ENCODE data around the gene PRR7. TPM values are rescaled to one million over a fixed set of nuclear protein-coding genes. Genes with fewer than 3 reads are reported as not detected.
A peak's percentile ranks its signal among the peaks of the same experiment; 100 is the strongest.

Gene PRR7
- total RNA-seq, 4 donors from 2014 or later, result 1.4 to 4.7 (median 4.2) TPM

DNA sequence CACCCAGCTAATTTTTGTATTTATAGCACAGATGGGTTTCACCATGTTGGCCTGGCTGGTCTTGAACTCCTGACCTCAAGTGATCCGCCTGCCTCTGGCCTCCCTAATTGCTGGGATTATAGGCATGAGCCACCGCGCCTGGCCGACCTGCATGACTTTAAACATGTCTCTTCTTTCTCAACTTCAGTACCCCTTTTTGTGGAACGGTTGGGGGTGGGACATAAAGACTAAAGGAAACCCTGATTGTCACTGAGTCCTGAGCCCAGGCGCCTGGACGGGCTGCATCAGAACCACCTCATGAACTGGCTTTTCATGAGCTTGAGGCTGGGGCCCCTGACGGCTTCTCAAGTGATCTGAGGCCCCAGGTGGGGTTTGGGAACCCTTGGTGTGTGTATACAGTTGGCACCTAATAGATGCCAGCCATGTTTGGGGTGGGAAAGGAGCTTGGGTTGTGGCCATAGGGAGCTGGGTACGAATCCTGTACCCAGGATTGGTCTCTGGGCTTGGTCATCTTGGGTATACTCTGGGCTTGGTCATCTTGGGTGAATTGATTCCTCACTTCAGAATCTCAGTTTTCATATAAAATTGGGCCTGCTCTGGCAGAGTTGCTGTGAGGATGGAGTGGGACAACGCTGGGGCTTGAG lies 17.9 kb upstream of the PRR7 start:
- intact Hi-C loops (cut with DNase I), result no loop called here
- H3K27me3 ChIP-seq, result no peaks in the 10 kb centered on the region
- H3K9me3 ChIP-seq, result no peaks in the 10 kb centered on the region
- WGBS, 2 donors, result 83 to 90% methylated on average over 9 to 10 of the region's 10 CpGs
- H3K4me3 ChIP-seq (replicated peaks in 1 of 3), result no peak overlapping the region
- peaks cover 16% of the 10 kb centered on the region in 2 donors for H3K36me3 ChIP-seq
- TF ChIP-seq, protein P1, sequence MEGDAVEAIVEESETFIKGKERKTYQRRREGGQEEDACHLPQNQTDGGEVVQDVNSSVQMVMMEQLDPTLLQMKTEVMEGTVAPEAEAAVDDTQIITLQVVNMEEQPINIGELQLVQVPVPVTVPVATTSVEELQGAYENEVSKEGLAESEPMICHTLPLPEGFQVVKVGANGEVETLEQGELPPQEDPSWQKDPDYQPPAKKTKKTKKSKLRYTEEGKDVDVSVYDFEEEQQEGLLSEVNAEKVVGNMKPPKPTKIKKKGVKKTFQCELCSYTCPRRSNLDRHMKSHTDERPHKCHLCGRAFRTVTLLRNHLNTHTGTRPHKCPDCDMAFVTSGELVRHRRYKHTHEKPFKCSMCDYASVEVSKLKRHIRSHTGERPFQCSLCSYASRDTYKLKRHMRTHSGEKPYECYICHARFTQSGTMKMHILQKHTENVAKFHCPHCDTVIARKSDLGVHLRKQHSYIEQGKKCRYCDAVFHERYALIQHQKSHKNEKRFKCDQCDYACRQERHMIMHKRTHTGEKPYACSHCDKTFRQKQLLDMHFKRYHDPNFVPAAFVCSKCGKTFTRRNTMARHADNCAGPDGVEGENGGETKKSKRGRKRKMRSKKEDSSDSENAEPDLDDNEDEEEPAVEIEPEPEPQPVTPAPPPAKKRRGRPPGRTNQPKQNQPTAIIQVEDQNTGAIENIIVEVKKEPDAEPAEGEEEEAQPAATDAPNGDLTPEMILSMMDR (IDR thresholded peaks at IDR 0.05), result no peak
- no peak for TF ChIP-seq POLR2A (IDR thresholded peaks at IDR 0.05)
- peaks cover 13% of the 10 kb centered on the region in 2 donors for H3K4me1 ChIP-seq
- no peak overlapping the region for H3K27ac ChIP-seq
- DNase-seq, result no peak

DNA sequence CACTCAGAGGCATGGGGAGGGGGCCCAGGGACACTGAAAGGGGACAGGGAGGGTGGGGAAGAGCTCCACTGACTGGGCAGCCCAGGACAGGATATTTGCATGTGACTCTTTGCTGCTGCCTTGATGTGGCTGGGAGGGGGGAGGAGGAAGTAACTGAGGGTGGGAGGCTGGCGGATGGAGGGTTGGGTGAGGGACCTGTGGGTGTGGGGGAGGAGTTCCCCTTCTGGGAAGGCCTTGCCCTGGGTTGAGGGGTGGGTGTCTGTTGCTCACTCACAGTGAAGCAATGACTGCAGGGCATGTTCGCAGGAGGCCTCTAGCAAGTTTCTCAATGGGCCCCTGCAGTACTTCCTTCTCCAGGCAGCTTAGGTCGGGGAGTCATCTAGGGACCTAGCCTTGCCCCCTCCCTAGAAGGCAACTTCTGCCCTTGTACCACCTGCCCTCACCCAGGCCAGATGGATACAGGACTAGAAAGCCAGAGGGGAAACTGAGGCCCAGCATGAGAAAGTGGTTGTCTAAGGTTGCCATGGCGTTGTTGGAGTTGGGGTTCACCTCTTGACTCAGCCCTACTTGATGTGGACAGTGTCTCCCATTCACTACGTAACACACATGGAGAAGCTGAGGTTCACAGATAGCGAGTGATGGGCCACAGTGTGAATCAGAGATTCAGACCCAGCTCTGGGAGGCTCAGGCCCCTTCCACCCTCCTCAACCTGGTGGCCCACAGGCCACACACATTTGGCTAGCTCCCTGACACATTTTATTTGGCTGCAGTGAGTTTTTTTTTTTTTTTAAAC lies 17.2 kb upstream of the PRR7 start:
- no peak overlapping the region for H3K27ac ChIP-seq
- no peaks in the 10 kb centered on the region for H3K9me3 ChIP-seq
- WGBS, 2 donors, result 86 to 92% methylated on average over 6 of the region's 6 CpGs
- intact Hi-C loops (cut with DNase I), result no loop called here
- no peak overlapping the region for H3K4me3 ChIP-seq (replicated peaks in 1 of 3)
- H3K36me3 ChIP-seq, result peaks cover 23 to 24% of the 10 kb centered on the region in 2 donors
- H3K4me1 ChIP-seq, result peaks cover 13% of the 10 kb centered on the region in 2 donors
- TF ChIP-seq POLR2A (IDR thresholded peaks at IDR 0.05), result no peak
- TF ChIP-seq, protein P1 (IDR thresholded peaks at IDR 0.05), result no peak
- peak; percentile 25 to 30 for DNase-seq
- H3K27me3 ChIP-seq, result no peaks in the 10 kb centered on the region

DNA sequence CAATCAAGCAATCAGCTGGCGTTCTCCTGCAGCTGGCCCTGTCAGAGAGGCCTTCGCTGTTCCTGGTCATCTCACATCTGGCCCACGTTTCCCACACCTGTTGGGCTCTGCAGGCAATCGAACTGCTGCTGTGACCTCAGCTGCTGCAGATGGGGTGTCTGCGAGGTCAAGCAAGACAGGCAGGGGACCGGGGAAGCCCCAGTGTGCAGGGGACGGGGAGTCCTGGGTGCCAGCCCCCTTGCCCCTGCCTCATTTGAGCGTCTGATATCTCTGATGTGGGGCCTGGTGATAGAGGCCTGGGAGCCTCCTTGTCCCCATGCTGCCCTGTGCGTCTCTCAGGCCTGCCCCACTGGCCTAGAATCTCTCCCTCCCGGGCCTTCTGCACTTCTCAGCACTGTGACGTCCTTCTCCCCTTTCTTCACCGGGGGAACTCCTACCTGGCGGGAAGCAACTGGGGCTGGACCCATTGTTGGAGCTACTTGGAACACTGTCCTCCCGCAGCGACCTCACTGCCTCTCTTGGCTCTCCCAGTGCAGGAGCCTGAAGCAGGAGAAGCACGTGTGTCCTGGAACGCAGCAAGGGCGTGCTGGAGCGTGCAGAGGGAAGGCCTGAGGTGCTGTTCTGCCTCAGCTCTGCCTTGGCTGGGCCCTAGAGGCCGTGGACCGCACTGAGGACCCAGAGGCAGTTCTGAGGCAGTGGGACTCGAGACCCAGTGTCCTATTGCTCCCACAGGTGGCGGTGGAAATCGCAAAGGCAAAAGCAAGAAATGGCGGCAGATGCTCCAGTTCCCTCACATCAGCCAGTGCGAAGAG lies 16.3 kb upstream of the PRR7 start:
- no peak overlapping the region for H3K27ac ChIP-seq
- no peak overlapping the region for H3K4me3 ChIP-seq (replicated peaks in 1 of 3)
- DNase-seq, result no peak
- no peaks in the 10 kb centered on the region for H3K9me3 ChIP-seq
- TF ChIP-seq, protein P1 (IDR thresholded peaks at IDR 0.05), result no peak
- TF ChIP-seq POLR2A (IDR thresholded peaks at IDR 0.05), result no peak
- 90 to 95% methylated on average over 21 to 25 of the region's 26 CpGs for WGBS, 2 donors
- peaks cover 31 to 33% of the 10 kb centered on the region in 2 donors for H3K36me3 ChIP-seq
- intact Hi-C loops (cut with DNase I), result no loop called here
- H3K27me3 ChIP-seq, result no peaks in the 10 kb centered on the region
- H3K4me1 ChIP-seq, result peaks cover 13% of the 10 kb centered on the region in 2 donors

DNA sequence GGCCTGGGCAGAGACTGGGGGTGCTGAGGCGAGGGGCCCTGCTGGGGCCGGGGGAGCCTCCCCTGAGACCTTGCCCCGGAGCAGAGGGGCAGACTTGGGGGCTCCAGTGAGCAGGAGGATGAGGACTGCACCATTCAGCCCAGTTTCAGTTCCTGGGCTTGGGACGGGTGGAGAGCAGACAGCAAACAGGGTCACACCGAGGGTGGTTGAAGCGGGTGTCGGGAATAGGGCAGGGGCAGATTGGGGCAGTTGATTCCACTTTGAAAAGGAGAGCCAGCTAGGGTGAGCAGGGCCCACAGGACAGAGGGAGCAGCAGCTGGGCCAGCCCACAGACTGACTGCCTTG lies 15.7 kb upstream of the PRR7 start:
- TF ChIP-seq, protein P1 (IDR thresholded peaks at IDR 0.05), result no peak
- TF ChIP-seq POLR2A (IDR thresholded peaks at IDR 0.05), result no peak
- H3K4me3 ChIP-seq (replicated peaks in 1 of 3), result no peak overlapping the region
- peaks cover 13% of the 10 kb centered on the region in 2 donors for H3K4me1 ChIP-seq
- 75 to 88% methylated on average over 7 of the region's 7 CpGs for WGBS, 2 donors
- intact Hi-C loops (cut with DNase I), result no loop called here
- H3K27ac ChIP-seq, result no peak overlapping the region
- no peaks in the 10 kb centered on the region for H3K9me3 ChIP-seq
- peaks cover 36 to 37% of the 10 kb centered on the region in 2 donors for H3K36me3 ChIP-seq
- DNase-seq, result no peak
- no peaks in the 10 kb centered on the region for H3K27me3 ChIP-seq

All from thyroid gland (tissue), 4 donors.